GM12878 (cell line): ENCODE data around the gene KIF11.

Experiments used
- ATF2 ChIP-seq: IDR thresholded peaks from 2 replicates; pipeline ENCODE4 v1.6.1; 2012; ENCODE audit warnings: low read length, inconsistent platforms
- CTCF ChIP-seq, 3 experiments: IDR thresholded peaks in 2 of 3; conservative IDR thresholded peaks in 1 of 3; 2 replicates each; pipeline ENCODE4 v1.5.1; 2011; ENCODE audit warnings: low read depth in 3 of 3, low read length in 3 of 3, mild to moderate bottlenecking in 3 of 3, control low read depth in 2 of 3, moderate library complexity in 2 of 3, inconsistent platforms in 1 of 3, mixed read lengths in 1 of 3; ENCODE audit not compliant: control insufficient read depth in 2 of 3, insufficient read depth in 1 of 3; ENCODE audit errors: extremely low read depth in 1 of 3
- EP300 ChIP-seq, 2 experiments: fragments of 150-350 bp in 1 of 2; IDR thresholded peaks; 2 replicates each; pipeline ENCODE4 v1.6.1; 2011 to 2012; ENCODE audit warnings: low read depth in 2 of 2, low read length in 2 of 2, borderline replicate concordance in 1 of 2, improper control_type of control experiment in 1 of 2, inconsistent platforms in 1 of 2; ENCODE audit not compliant: control insufficient read depth in 1 of 2
- JUNB ChIP-seq: IDR thresholded peaks from 2 replicates; pipeline ENCODE4 v1.6.1; 2016; ENCODE audit warnings: antibody characterized with exemption, mild to moderate bottlenecking
- MXI1 ChIP-seq: fragments of 150-350 bp; IDR thresholded peaks from 2 replicates; pipeline ENCODE4 v1.6.1; 2011; ENCODE audit warnings: low read depth, mild to moderate bottlenecking, inconsistent platforms, low read length, improper control_type of control experiment
- NR2C2 ChIP-seq: IDR thresholded peaks from 2 replicates; pipeline ENCODE4 v1.6.1; 2011; ENCODE audit warnings: borderline replicate concordance, low read depth; ENCODE audit not compliant: control insufficient read depth, insufficient read length
- SMC3 ChIP-seq: IDR thresholded peaks from 2 replicates; pipeline ENCODE4 v1.6.1; 2011; ENCODE audit warnings: low read length, improper control_type of control experiment, borderline replicate concordance
- STAT1 ChIP-seq: fragments of 450-650 bp; conservative IDR thresholded peaks from 2 replicates; pipeline ENCODE4 v1.6.1; 2014; ENCODE audit warnings: antibody characterized with exemption, mild to moderate bottlenecking
- TCF7 ChIP-seq: IDR thresholded peaks from 2 replicates; pipeline ENCODE4 v1.6.1; 2014; ENCODE audit warnings: antibody characterized with exemption, borderline replicate concordance
- ZSCAN29 ChIP-seq: fragments of 450-650 bp; IDR thresholded peaks from 2 replicates; pipeline ENCODE4 v1.6.1; 2017; ENCODE audit warnings: mild to moderate bottlenecking, moderate library complexity

GRCh38 chr10:92604841-92605240 lies 11.9 kb downstream of the KIF11 start:
- TF ChIP-seq EP300 (IDR thresholded peaks at IDR 0.05; ENCODE audit: borderline replicate concordance in 1 of 2, control insufficient read depth in 1 of 2, low read depth in 2 of 2, low read length in 2 of 2) (no peak), ZSCAN29 (no peak), CTCF (IDR thresholded peaks at IDR 0.05 in 2 of 3, conservative IDR thresholded peaks at IDR 0.05 in 1 of 3; ENCODE audit: control insufficient read depth in 2 of 3, extremely low read depth in 1 of 3, insufficient read depth in 1 of 3, low read depth in 3 of 3, low read length in 3 of 3) (no peak), STAT1 (no peak), NR2C2 (no peak), MXI1 (no peak), SMC3 (no peak), TCF7 (no peak), ATF2 (no peak), JUNB (no peak)
